Stomach (tissue), 9 donors: ENCODE measurements around the gene DHRS1. TPM values are rescaled to one million over a fixed set of nuclear protein-coding genes. Genes with fewer than 3 reads are reported as not detected.

Source experiments
- DNase-seq, 2 donors: peaks; one replicate each; pipeline versions ENCODE4 v3.0.0 to v3.0.0-alpha.2; 2013 to 2019
- H3K27ac ChIP-seq, 5 donors: fragments of 200-600 bp in 4 of 5; sonication (generic) in 4 of 5; one replicate each; pipeline ENCODE4 v1.5.1; 2013 to 2019; ENCODE audit warnings: mild to moderate bottlenecking in 1 of 5, moderate library complexity in 1 of 5
- H3K27me3 ChIP-seq, 3 donors: fragments of 200-600 bp; sonication (generic); one replicate each; pipeline ENCODE4 v1.5.1; 2017 to 2019; ENCODE audit warnings: mixed run types in 1 of 3
- H3K36me3 ChIP-seq, 4 donors: fragments of 200-600 bp; sonication (generic); 1 replicate in 3 of 4; 2 replicates in 1 of 4; pipeline ENCODE4 v1.5.1; 2016 to 2019
- H3K4me1 ChIP-seq, 4 donors: fragments of 200-600 bp; sonication (generic); one replicate each; pipeline ENCODE4 v1.5.1; 2016 to 2019
- H3K4me3 ChIP-seq, 4 donors: fragments of 200-600 bp; sonication (generic) in 3 of 4; one replicate each; pipeline ENCODE4 v1.5.1; 2016 to 2019; ENCODE audit warnings: mild to moderate bottlenecking in 1 of 4
- H3K9me3 ChIP-seq, 4 donors: fragments of 200-600 bp; sonication (generic); one replicate each; pipeline ENCODE4 v1.5.1; 2016 to 2019
- EP300 ChIP-seq: sonication (generic); formaldehyde crosslinking; IDR thresholded peaks from one replicate; pipeline ENCODE4 v1.6.1; 2017; ENCODE audit warnings: antibody characterized with exemption
- POLR2A ChIP-seq, 4 donors: fragments of 450-650 bp; IDR thresholded peaks; one replicate each; pipeline ENCODE4 v1.6.1; 2016; ENCODE audit warnings: antibody characterized with exemption in 4 of 4, control low read depth in 2 of 4, mild to moderate bottlenecking in 1 of 4, moderate library complexity in 1 of 4
- POLR2AphosphoS5 ChIP-seq, 3 donors: sonication (generic); formaldehyde crosslinking; IDR thresholded peaks; one replicate each; pipeline ENCODE4 v1.6.1; 2016; ENCODE audit warnings: antibody characterized with exemption in 3 of 3
- WGBS, 5 donors: extraction: QIAGEN DNeasy Blood & Tissue Kit in 3 of 5; methylation state at CpG; one replicate each; pipeline versions ENCODE4 v1.1.5 to v1.1.7; 2013 to 2018; 5-methylcytosine and 5-hydroxymethylcytosine counted together
- intact Hi-C: fragments of 100-400 bp; cut with DNase I; formaldehyde crosslinking; loops from one replicate; pipeline ENCODE4 v1.15.1; 2023; ENCODE audit warnings: low total_unique reads
- polyA plus RNA-seq, 3 donors: library from polyadenylated mRNA; stranded (reverse); fragments of 200-250 nt; gene quantifications; one replicate each; pipeline ENCODE4 v1.2.3, GENCODE V29; 2013
- total RNA-seq, 5 donors: library from RNA; depleted of rRNA; stranded (reverse); fragments of >200 nt; gene quantifications; one replicate each; pipeline versions ENCODE4 v1.1.0 to v1.2.3, GENCODE V29; 2014 to 2016
- TF ChIP-seq, protein P1 (sequence below), 7 experiments: fragments of 450-650 bp in 4 of 7; fragments of 200-600 bp in 3 of 7; sonication (generic) in 3 of 7; IDR thresholded peaks; one replicate each; pipeline ENCODE4 v1.5.1; 2016 to 2019; ENCODE audit warnings: antibody characterized with exemption in 7 of 7, control low read depth in 2 of 7, mild to moderate bottlenecking in 1 of 7
- donor health status: healthy with polysubstance abuse.
- donor health status: Bipolar disorder and iron deficiency.
- donor health status: healthy.

The DHRS1 gene
- total and polyA plus RNA-seq, 8 donors = 5.3 to 71.9 (median 25.1) TPM

DNA sequence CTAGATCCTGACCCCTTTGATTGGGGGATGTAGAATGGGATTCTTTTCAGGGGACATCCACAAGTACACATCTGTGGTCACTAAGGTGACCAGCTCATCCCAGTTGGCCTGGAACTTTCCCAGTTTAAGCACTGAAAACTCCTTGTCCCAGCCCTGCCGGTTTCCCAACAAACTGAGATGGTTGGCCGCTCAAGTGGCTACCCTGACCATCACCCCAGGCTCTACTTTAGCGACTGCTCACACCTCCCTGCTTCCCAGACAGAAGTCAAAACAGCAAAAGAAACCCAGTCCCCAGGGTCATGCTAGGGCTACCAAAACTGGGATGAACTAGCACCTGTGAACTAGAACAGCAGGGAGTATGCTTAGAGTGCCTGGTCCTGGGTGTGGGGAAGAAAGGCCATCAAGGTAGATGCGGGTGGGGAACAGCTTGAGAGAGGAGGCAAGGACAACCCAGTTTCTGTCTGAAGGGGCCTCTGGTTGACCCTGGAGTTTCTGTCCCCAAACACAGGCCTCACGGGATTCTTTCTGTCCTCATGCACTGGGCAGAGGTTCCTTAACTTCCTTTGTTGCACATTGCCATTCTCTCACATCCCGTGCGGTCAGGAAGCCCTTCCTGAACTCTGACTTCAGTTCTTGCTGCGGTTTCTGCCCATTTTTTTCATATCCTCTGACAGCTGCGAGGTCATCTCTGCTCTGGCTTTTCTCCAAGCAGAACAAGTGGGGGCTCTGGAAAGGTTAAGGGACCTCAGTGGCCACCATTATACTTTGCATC, 13.3 kb upstream of the DHRS1 start:
- peak overlapping the region in 1 of 4 donors; percentile 47 for H3K4me3 ChIP-seq

DNA sequence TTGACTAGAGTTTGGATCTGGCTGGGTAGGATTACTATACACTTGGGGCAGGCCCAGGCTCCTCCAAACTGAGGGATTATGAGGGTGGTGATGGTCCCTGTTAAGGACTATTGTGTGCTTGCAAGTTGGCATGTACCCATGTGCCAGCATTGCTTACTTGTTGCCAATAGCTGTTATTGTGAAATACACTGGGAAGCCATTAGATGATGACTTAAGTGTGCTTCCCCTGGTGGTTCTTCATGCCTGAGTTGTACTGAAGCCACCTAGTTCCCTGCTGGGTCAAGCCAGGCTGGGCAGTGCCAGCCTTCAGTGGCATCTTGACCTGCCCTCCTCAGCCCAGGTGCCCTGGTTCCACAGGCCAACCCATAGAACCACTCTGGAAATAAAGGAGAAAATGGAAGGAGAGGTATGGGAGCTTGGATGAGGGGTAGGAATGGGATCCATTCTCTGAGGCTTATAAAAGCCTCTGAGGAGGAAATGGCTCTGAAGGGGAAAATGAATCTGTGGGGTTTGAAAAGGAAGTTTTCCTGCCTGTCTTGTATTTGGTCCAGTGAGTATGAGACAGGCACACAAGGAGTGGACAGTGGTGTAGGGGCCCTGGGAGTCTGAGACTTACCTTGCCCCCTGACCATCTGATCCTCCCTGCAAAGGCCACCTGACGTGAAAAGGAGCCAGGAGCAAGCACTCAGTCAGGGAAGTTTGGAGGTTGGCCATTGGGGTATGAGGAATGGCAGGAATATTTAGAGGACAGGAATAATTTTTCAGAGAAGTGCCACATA, 12.4 kb upstream of the DHRS1 start:
- Histone ChIP-seq H3K36me3 (peaks cover 0 to 16% (median 5%) of the 10 kb centered on the region in 4 donors), H3K27ac (peak overlapping the region; percentile 80 to 95 (median 88)), H3K27me3 (peaks cover 0 to 15% (median 0%) of the 10 kb centered on the region in 3 donors), H3K4me1 (peaks cover 60 to 96% (median 82%) of the 10 kb centered on the region in 4 donors), H3K4me3 (peak overlapping the region; percentile 47 to 58 (median 57)), H3K9me3 (no peaks in the 10 kb centered on the region)
- intact Hi-C loops = no loop called here
- TF ChIP-seq, protein P1, sequence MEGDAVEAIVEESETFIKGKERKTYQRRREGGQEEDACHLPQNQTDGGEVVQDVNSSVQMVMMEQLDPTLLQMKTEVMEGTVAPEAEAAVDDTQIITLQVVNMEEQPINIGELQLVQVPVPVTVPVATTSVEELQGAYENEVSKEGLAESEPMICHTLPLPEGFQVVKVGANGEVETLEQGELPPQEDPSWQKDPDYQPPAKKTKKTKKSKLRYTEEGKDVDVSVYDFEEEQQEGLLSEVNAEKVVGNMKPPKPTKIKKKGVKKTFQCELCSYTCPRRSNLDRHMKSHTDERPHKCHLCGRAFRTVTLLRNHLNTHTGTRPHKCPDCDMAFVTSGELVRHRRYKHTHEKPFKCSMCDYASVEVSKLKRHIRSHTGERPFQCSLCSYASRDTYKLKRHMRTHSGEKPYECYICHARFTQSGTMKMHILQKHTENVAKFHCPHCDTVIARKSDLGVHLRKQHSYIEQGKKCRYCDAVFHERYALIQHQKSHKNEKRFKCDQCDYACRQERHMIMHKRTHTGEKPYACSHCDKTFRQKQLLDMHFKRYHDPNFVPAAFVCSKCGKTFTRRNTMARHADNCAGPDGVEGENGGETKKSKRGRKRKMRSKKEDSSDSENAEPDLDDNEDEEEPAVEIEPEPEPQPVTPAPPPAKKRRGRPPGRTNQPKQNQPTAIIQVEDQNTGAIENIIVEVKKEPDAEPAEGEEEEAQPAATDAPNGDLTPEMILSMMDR (IDR thresholded peaks at IDR 0.05) = no peak
- TF ChIP-seq POLR2AphosphoS5 (IDR thresholded peaks at IDR 0.05) (no peak), POLR2A (IDR thresholded peaks at IDR 0.05) (no peak), EP300 (no peak)
- WGBS, 5 donors = 82 to 93% (median 89%) methylated on average over 1 of the region's 1 CpG
- DNase-seq = no peak

More for the DNA sequence above, 13.3 kb upstream of the DHRS1 start:
- DNase-seq = peak in 1 of 2 donors; percentile 62
- intact Hi-C loops = no loop called here
- Histone ChIP-seq H3K4me1 (peaks cover 51 to 96% (median 74%) of the 10 kb centered on the region in 4 donors), H3K9me3 (no peaks in the 10 kb centered on the region), H3K36me3 (peaks cover 0 to 7% (median 0%) of the 10 kb centered on the region in 4 donors), H3K27me3 (peaks cover 0 to 20% (median 0%) of the 10 kb centered on the region in 3 donors), H3K27ac (peak overlapping the region; percentile 47 to 95 (median 88))
- WGBS, 5 donors = 64 to 78% (median 70%) methylated on average over 9 of the region's 9 CpGs
- TF ChIP-seq EP300 (no peak), POLR2AphosphoS5 (IDR thresholded peaks at IDR 0.05) (peak in 2 of 3 donors; percentile 41 to 48), POLR2A (IDR thresholded peaks at IDR 0.05) (no peak)
- TF ChIP-seq, protein P1 (IDR thresholded peaks at IDR 0.05) = no peak

DNA sequence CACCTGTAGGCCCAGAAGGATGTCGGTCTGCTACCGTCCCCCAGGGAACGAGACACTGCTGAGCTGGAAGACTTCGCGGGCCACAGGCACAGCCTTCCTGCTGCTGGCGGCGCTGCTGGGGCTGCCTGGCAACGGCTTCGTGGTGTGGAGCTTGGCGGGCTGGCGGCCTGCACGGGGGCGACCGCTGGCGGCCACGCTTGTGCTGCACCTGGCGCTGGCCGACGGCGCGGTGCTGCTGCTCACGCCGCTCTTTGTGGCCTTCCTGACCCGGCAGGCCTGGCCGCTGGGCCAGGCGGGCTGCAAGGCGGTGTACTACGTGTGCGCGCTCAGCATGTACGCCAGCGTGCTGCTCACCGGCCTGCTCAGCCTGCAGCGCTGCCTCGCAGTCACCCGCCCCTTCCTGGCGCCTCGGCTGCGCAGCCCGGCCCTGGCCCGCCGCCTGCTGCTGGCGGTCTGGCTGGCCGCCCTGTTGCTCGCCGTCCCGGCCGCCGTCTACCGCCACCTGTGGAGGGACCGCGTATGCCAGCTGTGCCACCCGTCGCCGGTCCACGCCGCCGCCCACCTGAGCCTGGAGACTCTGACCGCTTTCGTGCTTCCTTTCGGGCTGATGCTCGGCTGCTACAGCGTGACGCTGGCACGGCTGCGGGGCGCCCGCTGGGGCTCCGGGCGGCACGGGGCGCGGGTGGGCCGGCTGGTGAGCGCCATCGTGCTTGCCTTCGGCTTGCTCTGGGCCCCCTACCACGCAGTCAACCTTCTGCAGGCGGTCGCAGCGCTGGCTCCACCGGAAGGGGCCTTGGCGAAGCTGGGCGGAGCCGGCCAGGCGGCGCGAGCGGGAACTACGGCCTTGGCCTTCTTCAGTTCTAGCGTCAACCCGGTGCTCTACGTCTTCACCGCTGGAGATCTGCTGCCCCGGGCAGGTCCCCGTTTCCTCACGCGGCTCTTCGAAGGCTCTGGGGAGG, 11.3 kb upstream of the DHRS1 start, which contains the start of gene LTB4R:
Gene LTB4R, plus strand, starts transcription at position 857 of the 959 bp plus-strand sequence. CDS start 4,150 bp downstream, outside the sequence.
- peaks cover 56 to 87% (median 75%) of the 10 kb centered on the region in 4 donors for H3K4me1 ChIP-seq
- no peak for TF ChIP-seq POLR2A (IDR thresholded peaks at IDR 0.05)
- TF ChIP-seq, protein P1 (IDR thresholded peaks at IDR 0.05) = peak in 4 of 7 experiments; percentile 16 to 61 (median 53)
- peak in 2 of 3 donors; percentile 62 to 71 for TF ChIP-seq POLR2AphosphoS5 (IDR thresholded peaks at IDR 0.05)
- no peak for TF ChIP-seq EP300
- peaks cover 0 to 4% (median 0%) of the 10 kb centered on the region in 3 donors for H3K27me3 ChIP-seq
- H3K9me3 ChIP-seq = no peaks in the 10 kb centered on the region
- 9 to 21% (median 17%) methylated on average over 16 to 99 of the region's 99 CpGs for WGBS, 5 donors
- peaks cover 10 to 27% (median 16%) of the 10 kb centered on the region in 4 donors for H3K36me3 ChIP-seq
- peak within 1 kb of the TSS; percentile 80 to 95 (median 88) for H3K27ac ChIP-seq
- peak; percentile 86 to 93 for DNase-seq
- intact Hi-C loops = no loop called here
- H3K4me3 ChIP-seq = peak within 1 kb of the TSS; percentile 47 to 58 (median 57)
